Activated T-helper 1 cell treated with anti-CD3 and anti-CD28 coated beads, Interleukin-12 subunit alpha, Interleukin-12 subunit beta, Interleukin-2, Interleukin-4 antibody, amounts not matched to agents 30 ng/mL and 10 ng/mL and 1 ng/mL, durations not matched to agents 14 hours and 24 hours and 36 hours (primary cell): ENCODE data around the gene HNRNPF. TPM values are rescaled to one million over a fixed set of nuclear protein-coding genes. Genes with fewer than 3 reads are reported as not detected.
"Not testable (repeated sequence)": the region's sequence is repeated elsewhere in the genome, so short reads cannot be mapped to it uniquely, and the experiment has no call there.

ENCODE experiments used
- DNase-seq: peaks from one replicate; pipeline ENCODE4 v3.0.0; 2021; ENCODE audit warnings: low spot score
- H3K27ac Mint-ChIP-seq: one replicate; pipeline ENCODE4 v1.8.0; 2021; ENCODE audit warnings: mild to moderate bottlenecking, mixed read lengths
- H3K27me3 Mint-ChIP-seq: one replicate; pipeline ENCODE4 v1.8.0; 2022; ENCODE audit warnings: mild to moderate bottlenecking, moderate library complexity, mixed read lengths; ENCODE audit not compliant: insufficient read depth
- H3K36me3 Mint-ChIP-seq: one replicate; pipeline ENCODE4 v1.8.0; 2021; ENCODE audit warnings: low read depth, mixed read lengths
- H3K4me1 Mint-ChIP-seq: one replicate; pipeline ENCODE4 v1.8.0; 2021; ENCODE audit warnings: low read depth, mixed read lengths
- H3K4me3 Mint-ChIP-seq: one replicate; pipeline ENCODE4 v1.8.0; 2021; ENCODE audit warnings: mild to moderate bottlenecking, moderate library complexity, mixed read lengths
- H3K9me3 Mint-ChIP-seq: one replicate; pipeline ENCODE4 v1.8.0; 2021; ENCODE audit warnings: mixed read lengths
- intact Hi-C: fragments of 100-400 bp; cut with micrococcal nuclease; formaldehyde crosslinking; loops from one replicate; pipeline ENCODE4 v1.15.1; 2024
- total RNA-seq: library from RNA; stranded (reverse); gene quantifications from 2 replicates; pipeline ENCODE4 v1.2.3, GENCODE V29; 2022

Gene HNRNPF
- total RNA-seq, 1 donor from 2014 or later = 501 TPM

DNA sequence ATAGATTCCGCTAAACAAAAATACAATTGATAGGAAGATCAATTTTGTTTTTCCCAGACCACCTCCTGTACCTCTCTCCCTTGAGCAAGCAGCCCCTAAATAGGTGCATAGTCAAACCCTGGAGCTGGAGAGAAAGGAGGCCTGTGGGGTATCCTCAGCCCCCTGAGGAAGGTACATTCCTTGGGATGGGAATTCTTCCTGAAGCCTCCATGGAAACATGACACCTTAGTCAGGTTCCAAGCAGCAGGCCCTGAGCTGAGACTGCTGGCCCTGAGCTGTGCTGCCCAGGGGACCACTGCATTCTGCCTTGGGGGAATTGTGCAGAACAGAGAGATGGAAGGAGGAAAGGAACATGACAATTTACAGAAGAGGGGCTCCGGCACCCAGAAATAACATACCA, 7.4 kb downstream of the HNRNPF start:
- intact Hi-C loops = no loop called here
- Mint-ChIP-seq H3K36me3 (peaks cover 50% of the 10 kb centered on the region), H3K9me3 (no peaks in the 10 kb centered on the region), H3K27ac (peak overlapping the region; percentile 36), H3K4me1 (peaks cover 75% of the 10 kb centered on the region), H3K4me3 (peak overlapping the region; percentile 99), H3K27me3 (no peaks in the 10 kb centered on the region)
- DNase-seq = no peak

DNA sequence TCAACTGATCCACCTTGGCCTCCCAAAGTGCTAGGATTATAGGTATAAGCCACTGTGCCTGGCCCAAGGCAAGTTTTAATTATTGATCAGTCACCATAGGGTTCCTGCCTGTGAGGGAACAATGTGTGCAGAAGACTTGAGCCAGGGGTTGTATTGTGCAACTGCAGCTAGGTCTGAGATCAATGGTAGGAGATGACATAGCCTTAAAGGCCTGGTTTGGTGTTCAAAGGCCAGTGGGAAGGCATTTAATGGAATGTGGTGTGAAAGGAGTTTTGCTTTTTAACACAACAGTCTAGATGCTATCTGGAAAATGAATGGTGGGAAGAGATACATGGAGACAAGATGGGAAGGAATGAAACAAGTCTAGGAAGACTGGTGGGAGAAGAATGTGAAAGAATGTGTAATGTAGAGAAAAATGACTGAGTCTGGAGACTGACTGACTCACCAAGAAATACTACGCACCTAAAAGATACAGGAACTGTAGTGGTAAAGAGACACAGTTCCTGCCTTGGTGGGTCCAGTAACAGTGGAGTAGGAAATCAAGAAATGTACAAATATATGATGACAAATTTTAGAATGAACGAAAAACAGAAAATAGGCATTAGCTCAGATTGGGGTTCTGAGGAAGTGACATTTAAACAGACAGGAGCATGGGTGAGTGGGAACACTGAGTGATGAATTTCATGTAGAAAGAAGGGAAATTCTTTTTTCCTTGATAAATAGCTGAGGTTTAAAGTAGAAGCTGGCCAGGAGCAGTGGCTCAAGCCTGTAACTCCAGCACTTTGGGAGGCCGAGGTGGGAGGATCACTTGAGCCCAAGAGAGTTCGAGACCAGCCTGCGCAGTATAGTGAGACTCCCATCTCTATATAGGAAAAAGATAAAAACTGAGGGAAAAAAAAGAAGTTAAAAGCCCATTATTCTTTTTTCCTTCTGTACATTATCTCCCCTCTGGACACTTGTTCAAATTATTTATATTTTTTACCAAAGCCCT, 9.4 kb downstream of the HNRNPF start:
- DNase-seq = no peak
- H3K36me3 Mint-ChIP-seq = peaks cover 50% of the 10 kb centered on the region
- peak overlapping the region; percentile 90 for H3K4me3 Mint-ChIP-seq
- peak overlapping the region; percentile 89 for H3K27ac Mint-ChIP-seq
- no peaks in the 10 kb centered on the region for H3K9me3 Mint-ChIP-seq
- H3K27me3 Mint-ChIP-seq = no peaks in the 10 kb centered on the region
- intact Hi-C loops = loop anchor here (2.0 to 10.0 kb wide), 3 partner anchors 107 to 761 kb away; partner anchors contain the start of genes BMS1 and ZNF33B
- peaks cover 83% of the 10 kb centered on the region for H3K4me1 Mint-ChIP-seq

GRCh38 chr10:43398939-43399319, 10.1 kb downstream of the HNRNPF start:
- Mint-ChIP-seq H3K4me1 (peaks cover 83% of the 10 kb centered on the region), H3K27ac (peak overlapping the region; percentile 94), H3K27me3 (no peaks in the 10 kb centered on the region), H3K36me3 (peaks cover 53% of the 10 kb centered on the region), H3K9me3 (no peaks in the 10 kb centered on the region), H3K4me3 (peak overlapping the region; percentile 90)
- no peak for DNase-seq
- intact Hi-C loops = loop anchor here (2.0 to 10.0 kb wide), 3 partner anchors 107 to 760 kb away; partner anchors contain the start of genes BMS1 and ZNF33B

DNA sequence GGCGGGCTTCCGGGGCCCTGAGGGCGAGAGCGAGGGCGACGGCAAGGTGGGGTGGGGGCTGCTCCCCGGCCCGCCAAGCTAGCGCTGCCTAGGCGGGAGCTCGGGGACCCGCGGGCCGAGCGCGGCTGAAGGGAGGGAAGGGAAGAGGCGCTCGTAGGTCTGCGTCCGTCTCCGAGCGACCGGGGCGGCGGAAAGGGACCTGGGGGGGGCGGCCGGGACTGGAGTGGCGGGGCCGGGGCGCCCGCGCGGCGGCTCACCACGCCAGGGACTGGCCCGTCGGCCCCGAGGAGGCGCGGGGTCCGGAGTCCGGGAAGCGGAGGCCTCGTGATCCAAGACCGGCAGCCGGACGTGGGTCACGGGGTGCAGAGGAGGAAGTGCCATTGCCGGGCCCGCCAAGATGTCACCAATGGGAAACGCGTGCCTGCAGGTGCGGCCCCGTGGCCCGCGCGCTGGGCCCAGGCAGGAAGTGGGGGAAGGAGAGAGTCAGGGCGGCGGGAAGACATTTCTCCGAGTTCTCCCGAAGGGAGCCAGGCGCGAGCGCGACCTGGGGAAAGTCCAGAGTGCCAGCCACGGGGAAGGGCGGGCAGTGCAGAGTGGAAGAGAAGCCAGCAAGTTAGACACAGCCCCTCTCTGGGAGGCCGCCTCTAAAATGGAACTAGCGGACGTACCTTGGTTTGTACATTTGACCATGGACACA, 11.9 kb downstream of the HNRNPF start:
- peaks cover 83% of the 10 kb centered on the region for H3K4me1 Mint-ChIP-seq
- intact Hi-C loops = loop anchor here (1.0 to 10.0 kb wide), 7 partner anchors 10 to 612 kb away; partner anchors contain the start of genes BMS1 and CSGALNACT2
- DNase-seq = peak; percentile 81
- H3K27ac Mint-ChIP-seq = peak overlapping the region; percentile 94
- peaks cover 57% of the 10 kb centered on the region for H3K36me3 Mint-ChIP-seq
- H3K27me3 Mint-ChIP-seq = no peaks in the 10 kb centered on the region
- H3K9me3 Mint-ChIP-seq = no peaks in the 10 kb centered on the region
- H3K4me3 Mint-ChIP-seq = peak overlapping the region; percentile 90

DNA sequence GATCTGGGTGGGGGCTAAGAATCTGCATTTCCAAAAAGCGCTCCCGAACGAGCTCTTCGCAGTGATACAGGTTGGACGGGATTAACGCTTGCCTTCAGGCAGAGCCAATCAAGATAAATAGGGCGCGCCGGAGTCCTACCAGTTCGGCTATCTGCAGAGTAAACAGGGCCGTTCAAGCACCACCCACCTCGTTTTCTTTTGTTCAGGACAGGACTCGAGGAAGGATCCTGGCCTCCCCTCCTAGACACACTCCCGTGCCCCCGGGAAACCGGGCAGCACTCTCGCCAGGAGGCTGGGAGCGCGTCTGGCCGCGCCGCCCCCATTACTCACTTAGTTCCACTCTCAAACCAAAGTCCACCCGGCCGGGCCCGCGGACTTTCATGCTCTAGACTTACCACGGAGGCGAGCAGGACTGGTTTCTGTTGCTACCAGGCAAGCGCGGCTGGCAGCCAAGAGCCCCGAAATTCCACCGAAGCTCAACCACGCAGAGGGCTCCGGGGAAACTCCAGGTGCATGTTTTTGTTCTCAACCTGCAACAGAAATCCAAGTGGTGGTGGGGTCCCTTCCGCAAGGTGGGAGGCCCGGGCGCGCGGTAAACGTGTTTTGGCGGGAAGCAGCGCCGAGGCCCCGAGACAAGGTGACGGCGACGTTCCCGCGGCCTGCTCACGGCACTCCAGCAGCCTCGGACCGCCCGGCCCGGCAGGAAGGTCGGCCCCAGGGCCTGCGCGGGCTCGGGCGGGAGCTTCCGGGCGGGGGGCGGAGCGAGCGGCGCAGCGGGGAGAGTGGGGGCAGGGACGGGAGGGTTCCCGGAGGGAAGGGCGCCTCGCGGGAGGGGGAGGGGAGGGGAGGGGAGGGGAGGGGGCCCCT, 12.7 kb downstream of the HNRNPF start:
- peak; percentile 71 for DNase-seq
- peaks cover 62% of the 10 kb centered on the region for H3K36me3 Mint-ChIP-seq

GRCh38 chr10:43395571-43396060, 13.4 kb downstream of the HNRNPF start:
- H3K4me3 Mint-ChIP-seq = peak overlapping the region; percentile 90
- H3K27me3 Mint-ChIP-seq = no peaks in the 10 kb centered on the region
- H3K9me3 Mint-ChIP-seq = no peaks in the 10 kb centered on the region
- intact Hi-C loops = loop anchor here (2.0 to 10.0 kb wide), 3 partner anchors 103 to 611 kb away; partner anchors contain the start of genes BMS1 and CSGALNACT2
- peak overlapping the region; percentile 96 for H3K27ac Mint-ChIP-seq
- no peak for DNase-seq
- H3K36me3 Mint-ChIP-seq = peaks cover 65% of the 10 kb centered on the region
- peaks cover 79% of the 10 kb centered on the region for H3K4me1 Mint-ChIP-seq

More for the DNA sequence above, 12.7 kb downstream of the HNRNPF start:
- intact Hi-C loops = loop anchor here (2.0 to 10.0 kb wide), 3 partner anchors 104 to 611 kb away; partner anchors contain the start of genes BMS1 and CSGALNACT2
- no peaks in the 10 kb centered on the region for H3K9me3 Mint-ChIP-seq
- H3K27ac Mint-ChIP-seq = peak overlapping the region; percentile 96
- peaks cover 82% of the 10 kb centered on the region for H3K4me1 Mint-ChIP-seq
- no peaks in the 10 kb centered on the region for H3K27me3 Mint-ChIP-seq
- H3K4me3 Mint-ChIP-seq = peak overlapping the region; percentile 90

DNA sequence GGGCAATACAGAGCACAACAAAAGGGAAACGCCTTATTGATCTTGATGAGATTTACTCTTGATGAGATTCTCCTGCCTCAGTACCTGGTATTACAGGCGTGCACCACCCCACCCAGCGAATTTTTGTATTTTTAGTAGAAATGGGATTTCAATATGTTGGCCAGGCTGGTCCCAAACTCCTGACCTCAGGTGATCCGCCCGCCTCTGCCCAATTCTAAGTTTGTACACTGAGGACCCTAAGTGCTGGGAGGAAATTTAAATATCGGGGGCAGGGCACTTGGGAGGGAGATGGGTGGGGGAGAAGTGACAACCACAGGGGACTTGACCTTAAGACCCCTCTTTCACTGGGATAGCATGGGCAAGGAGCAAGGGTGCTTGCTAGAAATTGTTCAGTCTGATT, 14.1 kb downstream of the HNRNPF start:
- no peaks in the 10 kb centered on the region for H3K27me3 Mint-ChIP-seq
- intact Hi-C loops = loop anchor here (5.0 to 10.0 kb wide), 2 partner anchors 103 to 610 kb away; partner anchors contain the start of gene BMS1
- peak overlapping the region; percentile 96 for H3K27ac Mint-ChIP-seq

DNA sequence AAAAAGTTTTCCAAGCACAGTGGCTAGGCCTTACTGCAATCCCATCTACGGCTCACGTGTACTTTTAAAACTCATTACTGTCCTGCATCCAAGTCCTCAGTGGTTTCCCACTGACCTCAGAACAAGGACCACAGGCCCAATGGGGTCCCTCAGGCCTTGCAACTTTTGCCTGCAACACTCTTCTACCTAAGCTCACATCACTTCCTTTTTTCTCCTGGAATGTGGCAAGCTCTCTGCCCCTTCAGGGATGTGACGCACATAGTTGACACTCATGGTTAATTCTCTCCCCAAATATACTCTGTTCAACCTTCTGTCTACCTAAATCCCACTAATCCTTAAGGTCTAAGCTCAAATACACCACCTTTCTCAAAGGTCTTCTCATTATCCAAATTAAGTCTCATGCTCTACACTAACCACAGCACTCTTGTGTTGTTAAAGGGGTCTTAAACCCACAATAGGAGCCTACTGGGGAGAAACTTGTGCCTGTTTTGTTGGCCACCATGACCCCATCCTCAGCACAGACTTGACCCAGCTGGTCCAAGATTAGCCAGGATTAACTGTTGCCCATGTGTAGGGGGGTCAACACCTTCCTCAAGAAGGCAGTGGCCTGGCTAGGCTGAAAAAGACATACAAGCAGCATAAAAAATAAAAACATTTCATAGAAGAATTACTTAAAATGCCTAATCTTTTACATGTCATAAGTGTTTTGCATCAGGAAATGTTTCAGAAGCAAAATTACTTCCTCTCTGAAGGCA, 15.2 kb downstream of the HNRNPF start:
- intact Hi-C loops = loop anchor here (10.0 kb wide), 1 partner anchor 609 kb away; the partner anchor contains the start of gene BMS1
- no peak overlapping the region for H3K4me3 Mint-ChIP-seq

More for the DNA sequence above, 14.1 kb downstream of the HNRNPF start:
- H3K4me1 Mint-ChIP-seq = peaks cover 79% of the 10 kb centered on the region
- H3K9me3 Mint-ChIP-seq = no peaks in the 10 kb centered on the region
- DNase-seq = no peak
- H3K36me3 Mint-ChIP-seq = peaks cover 67% of the 10 kb centered on the region
- H3K4me3 Mint-ChIP-seq = peak overlapping the region; percentile 90

GRCh38 chr10:43393186-43393585, 15.8 kb downstream of the HNRNPF start:
- intact Hi-C loops = loop anchor here (10.0 kb wide), 1 partner anchor 608 kb away; the partner anchor contains the start of gene BMS1
- not testable (repeated sequence) for DNase-seq, H3K9me3 Mint-ChIP-seq, H3K4me3 Mint-ChIP-seq, H3K27me3 Mint-ChIP-seq
- Mint-ChIP-seq H3K36me3 (peaks cover 70% of the 10 kb centered on the region), H3K27ac (peak overlapping the region; percentile 28), H3K4me1 (peaks cover 79% of the 10 kb centered on the region)

More for the DNA sequence above, 15.2 kb downstream of the HNRNPF start:
- H3K36me3 Mint-ChIP-seq = peaks cover 65% of the 10 kb centered on the region
- peaks cover 78% of the 10 kb centered on the region for H3K4me1 Mint-ChIP-seq
- DNase-seq = no peak
- H3K27ac Mint-ChIP-seq = peak overlapping the region; percentile 36
- H3K9me3 Mint-ChIP-seq = no peaks in the 10 kb centered on the region
- no peaks in the 10 kb centered on the region for H3K27me3 Mint-ChIP-seq

DNA sequence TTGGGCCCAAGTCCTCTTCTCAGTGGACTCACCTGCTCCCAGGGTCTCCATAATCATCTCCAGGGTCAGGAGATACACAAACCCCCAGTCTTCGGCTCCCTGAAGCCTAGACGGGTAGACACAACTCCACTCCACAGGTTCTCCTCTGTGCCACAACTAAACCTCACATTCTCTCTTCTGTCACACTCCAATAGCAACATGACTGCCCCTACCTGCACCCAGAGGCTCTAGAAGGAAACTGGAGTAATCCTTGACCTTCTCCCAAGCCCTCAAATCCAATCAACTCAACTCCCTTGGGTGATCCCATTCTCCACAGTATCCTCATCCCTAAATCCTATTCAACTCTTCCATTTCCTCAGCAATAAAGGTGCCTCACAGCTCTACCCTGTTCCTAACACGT, 16.2 kb downstream of the HNRNPF start:
- Mint-ChIP-seq H3K9me3 (no peaks in the 10 kb centered on the region), H3K4me3 (no peak overlapping the region), H3K27ac (peak overlapping the region; percentile 28), H3K36me3 (peaks cover 69% of the 10 kb centered on the region), H3K4me1 (peaks cover 79% of the 10 kb centered on the region), H3K27me3 (no peaks in the 10 kb centered on the region)
- DNase-seq = no peak
- intact Hi-C loops = loop anchor here (10.0 kb wide), 1 partner anchor 608 kb away; the partner anchor contains the start of gene BMS1

DNA sequence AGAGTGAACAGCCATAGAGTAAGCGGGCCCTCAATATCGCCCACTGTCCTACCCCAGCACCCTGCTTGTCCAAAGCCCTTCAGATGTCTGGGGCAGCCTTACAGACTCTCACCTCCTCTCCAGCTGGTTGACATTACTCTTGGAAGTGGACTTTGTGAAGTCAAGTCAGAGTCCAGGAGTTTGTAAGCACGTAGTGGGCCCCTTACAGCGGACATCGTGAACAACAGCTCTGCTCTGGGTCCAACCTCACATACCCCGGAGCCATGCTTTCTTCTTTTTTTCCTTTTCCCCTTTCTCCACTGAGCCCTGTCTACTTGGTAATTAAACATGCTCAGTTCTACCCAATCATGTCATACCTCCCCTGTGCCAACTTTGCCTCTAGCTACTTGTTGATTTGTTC, 17.5 kb downstream of the HNRNPF start:
- no peak for DNase-seq
- H3K4me1 Mint-ChIP-seq = peaks cover 85% of the 10 kb centered on the region
- H3K9me3 Mint-ChIP-seq = no peaks in the 10 kb centered on the region
- peaks cover 79% of the 10 kb centered on the region for H3K36me3 Mint-ChIP-seq
- H3K27ac Mint-ChIP-seq = peak overlapping the region; percentile 19
- intact Hi-C loops = loop anchor here (10.0 kb wide), 1 partner anchor 607 kb away; the partner anchor contains the start of gene BMS1
- H3K4me3 Mint-ChIP-seq = no peak overlapping the region
- no peaks in the 10 kb centered on the region for H3K27me3 Mint-ChIP-seq
